ENCODE results near the gene CPED1. TPM values are rescaled to one million over a fixed set of nuclear protein-coding genes. Genes with fewer than 3 reads are reported as not detected.
"Not testable (repeated sequence)": the region's sequence is repeated elsewhere in the genome, so short reads cannot be mapped to it uniquely, and the experiment has no call there.

The CPED1 gene
- total RNA-seq, 1 donor from 2014 or later, result 44.4 TPM

- DNase-seq (ENCODE audit: low spot score), result no peak
Measured at GRCh38 chr7:121307021-121307574, 318.6 kb downstream of the CPED1 start.

- no peak for DNase-seq (ENCODE audit: low spot score)
Measured at GRCh38 chr7:121313220-121313792, 324.8 kb downstream of the CPED1 start.

- no peak for DNase-seq (ENCODE audit: low spot score)
Measured at GRCh38 chr7:121313793-121314676, 325.5 kb downstream of the CPED1 start.

- DNase-seq (ENCODE audit: low spot score), result not testable (repeated sequence)
Measured at GRCh38 chr7:121315170-121315569, 326.7 kb downstream of the CPED1 start.

DNA sequence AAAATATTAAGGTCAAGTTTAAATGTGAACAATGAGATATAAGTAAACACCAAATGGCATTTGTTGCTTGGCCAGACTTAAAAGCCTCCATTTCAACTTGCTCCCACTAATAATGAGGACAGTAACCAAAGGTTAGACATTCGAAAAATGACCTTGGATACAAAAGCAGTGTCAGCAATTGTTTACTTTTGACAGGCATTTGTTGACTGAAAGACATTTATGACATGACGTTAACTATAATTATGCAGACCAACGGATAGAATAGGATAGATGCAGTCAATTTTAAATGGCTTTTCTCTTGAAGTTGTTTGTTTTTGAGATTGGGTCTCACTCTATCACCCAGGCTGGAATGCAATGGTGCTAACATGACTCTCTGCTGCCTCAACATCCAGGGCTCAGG, 333.9 kb downstream of the CPED1 start:
- DNase-seq (ENCODE audit: low spot score), result no peak

- DNase-seq (ENCODE audit: low spot score), result no peak
Measured at GRCh38 chr7:121323515-121324302, 335.2 kb downstream of the CPED1 start.

GRCh38 chr7:121327671-121328070, 339.2 kb downstream of the CPED1 start:
- DNase-seq (ENCODE audit: low spot score), result no peak

DNA sequence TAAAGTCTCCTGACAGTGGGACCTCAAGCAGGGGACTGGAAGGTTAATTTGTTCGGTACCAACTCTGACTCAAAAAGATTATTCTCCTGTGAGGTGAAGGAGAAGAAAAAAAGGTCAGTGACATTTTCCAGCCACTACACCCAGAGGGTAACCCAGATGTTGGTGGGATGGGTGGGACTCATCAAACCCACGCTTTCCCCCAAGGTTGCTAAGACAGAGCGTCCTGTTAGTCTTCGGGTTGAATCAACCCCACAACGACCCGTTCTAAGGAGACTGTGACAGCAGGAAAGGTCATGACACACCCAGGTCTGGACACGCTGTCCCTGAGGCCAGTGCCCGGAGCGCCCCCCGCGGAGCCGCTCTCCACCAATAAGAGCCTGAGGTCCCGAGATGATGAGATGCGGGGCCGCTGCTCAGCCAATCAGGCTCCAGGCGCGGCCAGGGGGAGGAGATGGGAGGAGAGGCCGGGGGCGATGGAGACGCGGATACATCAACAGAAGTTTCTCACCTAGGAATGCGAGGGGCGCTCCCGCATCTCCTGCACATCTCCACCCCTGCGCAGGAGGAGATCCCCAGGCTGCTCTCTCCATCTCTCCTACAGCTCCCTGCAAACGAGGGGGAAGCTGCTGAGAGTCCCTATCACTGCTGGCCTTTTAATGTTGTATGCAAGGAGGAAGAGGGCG, 340.1 kb downstream of the CPED1 start, which contains the start of gene WNT16:
Gene WNT16 (plus strand): TSS at position 493 of the 683 bp plus-strand sequence. CDS start 293 bp downstream, outside the sequence.
- peak; percentile 89 for DNase-seq (ENCODE audit: low spot score)

- peak; percentile 89 for DNase-seq (ENCODE audit: low spot score)
Measured at GRCh38 chr7:121329191-121330052, 340.9 kb downstream of the CPED1 start.

DNA sequence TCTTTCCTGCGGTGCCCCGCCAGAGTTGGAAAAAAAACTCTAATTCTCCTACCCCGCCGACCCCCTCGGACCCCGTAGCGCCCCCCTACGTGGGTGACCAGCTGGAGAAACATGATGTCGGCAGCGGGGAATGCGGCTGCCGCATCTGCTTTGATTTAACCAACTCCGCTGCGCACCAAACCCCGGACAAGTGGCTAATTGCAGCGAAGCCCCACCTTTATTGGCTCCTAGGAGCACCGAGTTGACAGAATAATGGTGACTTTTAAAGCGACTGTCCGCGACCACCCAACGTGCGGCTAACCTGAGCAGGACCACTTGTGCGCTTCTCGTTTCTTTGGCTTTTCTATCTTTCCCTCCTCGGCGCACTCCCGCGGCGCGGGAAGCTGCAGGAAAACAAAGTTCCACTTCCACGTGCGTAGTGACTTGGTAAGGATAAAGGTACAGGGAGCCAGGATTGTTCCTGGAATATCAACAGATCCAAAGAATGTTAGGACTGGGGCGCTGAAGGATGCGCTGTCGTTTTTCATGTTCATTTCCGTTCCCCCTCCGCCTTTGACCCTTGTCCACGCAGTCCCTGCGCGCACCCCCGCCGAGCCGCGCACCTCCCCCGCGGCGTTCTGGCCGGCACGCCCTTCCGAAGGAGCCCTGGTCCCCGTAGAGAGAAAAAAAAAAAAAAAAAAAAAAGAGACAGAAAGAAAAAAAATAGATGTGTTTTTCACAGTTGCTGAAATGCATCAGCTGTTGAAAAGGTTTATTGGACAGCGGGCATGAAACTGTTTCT, 341.7 kb downstream of the CPED1 start:
- DNase-seq (ENCODE audit: low spot score), result no peak

- DNase-seq (ENCODE audit: low spot score), result no peak
Measured at GRCh38 chr7:121331048-121331447, 342.5 kb downstream of the CPED1 start.

- DNase-seq (ENCODE audit: low spot score), result no peak
Measured at GRCh38 chr7:121331574-121331973, 343.1 kb downstream of the CPED1 start.

- no peak for DNase-seq (ENCODE audit: low spot score)
Measured at GRCh38 chr7:121334376-121334775, 345.9 kb downstream of the CPED1 start.

DNA sequence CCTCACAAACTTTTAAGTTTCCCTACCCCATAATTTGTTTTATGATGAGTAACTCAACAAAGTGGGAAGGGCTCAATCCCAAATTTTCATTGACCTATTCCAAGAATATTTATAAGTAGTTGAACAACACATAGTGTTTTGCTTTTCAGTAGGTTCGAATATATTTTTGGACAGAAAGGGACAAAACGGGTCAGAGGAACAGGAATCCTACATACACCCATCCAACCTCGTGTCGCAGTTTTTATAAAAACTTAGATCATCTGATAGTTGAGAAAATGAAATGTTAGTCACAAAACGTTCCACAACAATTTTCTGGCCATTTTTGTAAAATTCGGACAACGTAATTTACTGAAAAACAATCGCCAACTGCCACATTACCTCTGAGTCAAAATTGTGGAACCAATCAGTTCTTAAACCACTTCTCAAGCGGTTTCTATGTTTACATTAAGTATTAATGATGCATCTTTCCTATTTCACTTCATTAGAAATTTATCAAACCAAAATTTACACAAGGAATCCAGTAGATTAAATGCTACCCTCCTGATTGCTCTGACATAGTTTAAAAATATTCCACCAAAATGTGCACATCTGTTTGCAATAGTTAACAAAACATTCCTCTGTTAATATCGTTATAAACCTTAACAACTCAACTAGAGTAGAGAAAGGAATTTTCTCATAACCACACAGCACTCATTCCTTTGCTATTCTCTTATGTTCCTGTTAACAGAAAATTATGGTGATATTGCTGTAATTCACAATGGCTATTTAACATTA, 346.6 kb downstream of the CPED1 start:
- DNase-seq (ENCODE audit: low spot score), result no peak

- DNase-seq (ENCODE audit: low spot score), result no peak
Measured at GRCh38 chr7:121336579-121336978, 348.1 kb downstream of the CPED1 start.

DNA sequence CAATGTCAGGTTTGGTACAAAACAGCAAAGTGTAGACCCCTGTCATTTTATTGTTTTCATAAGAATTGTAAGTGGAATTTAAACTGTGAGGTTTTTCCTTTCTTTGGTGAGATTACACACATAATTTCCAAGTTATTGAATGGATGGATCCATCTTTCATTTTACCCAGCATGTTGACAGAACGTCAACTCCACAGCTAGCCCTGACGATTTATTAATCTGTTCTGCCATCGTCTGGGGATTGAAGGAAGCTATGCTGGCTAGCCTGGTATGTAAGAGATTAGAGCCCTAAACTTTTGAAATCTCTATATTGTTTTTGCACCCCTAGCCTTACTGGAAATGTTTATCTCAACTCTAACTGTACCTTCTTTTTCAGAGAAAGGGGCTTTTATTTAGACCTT, 348.9 kb downstream of the CPED1 start:
- DNase-seq (ENCODE audit: low spot score), result no peak

- no peak for DNase-seq (ENCODE audit: low spot score)
Measured at GRCh38 chr7:121339082-121339481, 350.6 kb downstream of the CPED1 start.

DNA sequence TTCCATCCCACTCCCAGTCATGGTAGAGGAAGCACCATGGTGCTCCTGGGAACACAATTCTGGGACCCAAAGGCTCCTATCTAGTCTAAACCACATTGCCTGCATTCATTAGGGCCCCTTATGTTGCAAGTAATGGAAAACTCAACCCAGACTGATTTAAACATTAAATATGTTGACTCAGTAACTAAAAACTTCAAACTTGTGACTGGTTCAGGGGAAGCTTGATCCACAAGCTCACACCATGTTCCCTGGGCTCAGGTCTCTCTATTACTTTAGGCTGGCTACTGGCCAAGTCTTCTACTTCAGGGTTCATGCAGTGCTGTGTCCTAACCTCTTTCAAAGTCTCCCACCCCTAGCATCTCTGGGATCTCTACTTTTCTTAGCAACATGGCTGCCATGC, 353.4 kb downstream of the CPED1 start:
- DNase-seq (ENCODE audit: low spot score), result no peak

Measured in mesenteric fat pad (tissue), 1 donor.